SHP77 (cell line): ENCODE data around the gene KRT28.

Experiments used
- DNase-seq, 2 experiments: peaks; one replicate each; lab custom pipeline; 2025; lab: John Stamatoyannopoulos, UW

KRT28 gene

GRCh38 chr17:40799859-40800258 lies at the start of gene KRT28:
TSS of gene KRT28 (minus strand) at chr17:40799959. CDS start at chr17:40799893, 66 bp downstream.
- DNase-seq: no peak

GRCh38 chr17:40848583-40849235 lies 49.0 kb upstream of the KRT28 start:
- DNase-seq: no peak

GRCh38 chr17:40846515-40847144 lies 46.9 kb upstream of the KRT28 start:
- no peak for DNase-seq

GRCh38 chr17:40844671-40845107 lies 44.9 kb upstream of the KRT28 start:
- DNase-seq: no peak

- DNase-seq: no peak
Observed at GRCh38 chr17:40843242-40843641, 43.5 kb upstream of the KRT28 start.

- no peak for DNase-seq
Observed at GRCh38 chr17:40841246-40841645, 41.5 kb upstream of the KRT28 start.

GRCh38 chr17:40839194-40839593 lies 39.4 kb upstream of the KRT28 start:
- no peak for DNase-seq

- DNase-seq: no peak
Observed at GRCh38 chr17:40836020-40836419, 36.3 kb upstream of the KRT28 start.

GRCh38 chr17:40833882-40834281 lies 34.1 kb upstream of the KRT28 start:
- no peak for DNase-seq

GRCh38 chr17:40832840-40833239 lies 33.1 kb upstream of the KRT28 start:
- no peak for DNase-seq

GRCh38 chr17:40830085-40830776 lies 30.5 kb upstream of the KRT28 start:
- no peak for DNase-seq

GRCh38 chr17:40828454-40829044 lies 28.8 kb upstream of the KRT28 start:
- no peak for DNase-seq

GRCh38 chr17:40827746-40828453 lies 28.1 kb upstream of the KRT28 start:
- no peak for DNase-seq

GRCh38 chr17:40825599-40825998 lies 25.8 kb upstream of the KRT28 start:
- DNase-seq: no peak

GRCh38 chr17:40824015-40824832 lies 24.5 kb upstream of the KRT28 start:
- DNase-seq: no peak

GRCh38 chr17:40822132-40822812 lies 22.5 kb upstream of the KRT28 start, which contains the start of gene KRT10:
TSS of gene KRT10 (minus strand) at chr17:40822614. CDS start at chr17:40822585, 29 bp downstream.
- DNase-seq: no peak

- DNase-seq: no peak
Observed at GRCh38 chr17:40821536-40821935, 21.8 kb upstream of the KRT28 start.

- DNase-seq: no peak
Observed at GRCh38 chr17:40820228-40820838, 20.6 kb upstream of the KRT28 start.

GRCh38 chr17:40819528-40820125 lies 19.9 kb upstream of the KRT28 start:
- peak in 1 of 2 experiments; percentile 2 for DNase-seq
